SHP77 treated with DMSO at 0.1 percent for 48 hours (cell line): Measurements from ENCODE around the gene ADORA2A.

Experiments
- DNase-seq: peaks from one replicate; lab custom pipeline; 2025; lab: John Stamatoyannopoulos, UW

The ADORA2A gene

DNA sequence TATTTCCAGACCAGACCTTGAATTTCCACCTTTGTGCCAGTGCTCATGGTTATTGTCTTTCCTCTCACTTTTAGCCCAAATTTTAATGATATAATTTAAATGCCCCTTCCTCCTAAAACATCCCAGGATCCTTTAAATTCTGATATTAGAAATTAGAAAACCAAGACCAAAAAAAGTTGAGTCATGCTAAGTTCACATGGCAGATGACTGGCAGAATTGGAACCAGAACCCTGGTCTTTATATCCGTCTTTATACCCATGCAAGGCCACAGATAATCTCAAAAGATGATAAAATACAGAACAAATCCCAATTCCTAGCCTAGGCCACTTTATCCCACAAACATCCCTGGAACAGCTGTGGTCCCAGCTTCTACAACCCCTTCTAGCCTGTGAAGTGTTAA, 26.5 kb downstream of the ADORA2A start:
- DNase-seq = no peak

DNA sequence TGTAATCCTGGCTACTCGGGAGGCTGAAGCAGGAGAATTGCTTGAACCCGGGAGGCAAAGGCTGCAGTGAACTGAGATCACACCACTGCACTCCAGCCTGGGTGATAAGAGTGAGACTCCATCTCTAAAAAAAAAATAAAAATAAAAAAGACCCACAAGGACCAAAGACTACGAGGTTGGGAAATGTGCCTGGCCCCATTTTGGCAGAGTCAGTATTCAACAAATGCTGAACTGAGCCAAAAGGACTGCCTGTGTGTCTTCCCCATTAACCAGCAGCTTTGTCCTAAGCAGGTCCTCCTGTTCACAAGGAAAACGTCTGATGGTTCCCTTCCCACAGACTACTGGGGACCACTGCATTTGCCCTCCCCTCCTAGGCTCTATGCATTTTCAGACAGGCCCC, 27.6 kb downstream of the ADORA2A start:
- no peak for DNase-seq

GRCh38 chr22:24455751-24456426, 28.5 kb downstream of the ADORA2A start:
- no peak for DNase-seq

GRCh38 chr22:24457894-24458420, 30.6 kb downstream of the ADORA2A start:
- DNase-seq = no peak

DNA sequence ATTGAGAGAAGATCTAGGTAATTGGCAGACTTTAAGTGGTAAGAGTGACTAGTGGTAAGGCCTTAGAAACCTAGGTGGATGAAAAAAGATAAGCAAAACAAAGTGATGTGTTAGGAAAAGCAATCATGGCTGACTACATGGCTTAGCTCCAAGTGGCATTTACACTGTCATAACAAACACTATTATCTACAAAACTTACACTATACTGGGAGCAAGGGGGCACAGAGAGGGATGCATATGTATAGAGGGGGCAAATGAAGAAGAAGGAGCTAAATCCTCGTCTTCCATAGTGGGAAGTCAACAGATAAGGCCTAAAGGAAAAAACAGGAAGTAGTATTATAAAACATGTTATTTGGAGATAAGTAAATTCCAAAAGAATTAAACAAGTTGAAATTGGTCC, 32.5 kb downstream of the ADORA2A start:
- DNase-seq = no peak

- no peak for DNase-seq
Measured at GRCh38 chr22:24460418-24461089, 33.2 kb downstream of the ADORA2A start.

- no peak for DNase-seq
Measured at GRCh38 chr22:24463071-24463760, 35.8 kb downstream of the ADORA2A start.

DNA sequence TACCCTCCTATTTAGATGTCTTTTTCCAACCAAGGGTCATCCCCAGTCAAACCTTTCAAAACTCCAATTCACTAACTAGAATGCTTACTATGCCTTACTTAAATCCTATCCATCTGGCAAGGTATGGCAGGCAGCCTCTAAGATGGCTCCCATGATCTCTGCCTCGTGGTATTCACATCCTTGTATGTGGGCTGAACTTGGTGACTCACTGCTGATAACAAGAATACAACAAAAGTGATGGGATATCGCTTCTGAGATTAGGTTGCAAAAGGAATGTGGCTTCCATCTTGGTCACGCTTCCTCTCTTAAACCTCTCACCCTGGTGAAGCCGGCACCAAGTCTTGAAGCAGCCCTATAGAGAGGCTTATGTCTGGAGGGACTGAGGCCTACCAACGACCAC, 38.2 kb downstream of the ADORA2A start:
- DNase-seq = no peak

GRCh38 chr22:24465975-24466374, 38.6 kb downstream of the ADORA2A start:
- no peak for DNase-seq

- DNase-seq = no peak
Measured at GRCh38 chr22:24466716-24467328, 39.4 kb downstream of the ADORA2A start.

DNA sequence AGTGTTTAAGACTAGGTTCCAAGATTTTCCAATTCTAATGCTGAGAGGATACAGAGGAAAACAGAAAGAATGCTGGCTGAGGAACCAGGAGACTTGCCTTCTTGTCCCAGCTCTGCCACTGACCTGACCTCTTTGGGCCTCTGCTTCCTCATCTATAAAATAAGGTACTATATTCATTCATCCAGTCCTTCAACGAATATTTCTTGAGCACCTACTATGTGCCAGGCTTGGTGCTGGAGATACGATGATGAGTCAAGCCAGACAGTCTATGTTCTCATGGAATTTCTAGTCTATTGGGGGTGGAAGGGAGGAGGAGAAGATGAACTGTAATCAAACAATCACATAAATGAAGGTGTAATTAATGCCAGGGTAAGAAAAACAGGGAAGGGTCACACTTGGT, 39.9 kb downstream of the ADORA2A start:
- no peak for DNase-seq

GRCh38 chr22:24471570-24471969, 44.2 kb downstream of the ADORA2A start:
- no peak for DNase-seq

DNA sequence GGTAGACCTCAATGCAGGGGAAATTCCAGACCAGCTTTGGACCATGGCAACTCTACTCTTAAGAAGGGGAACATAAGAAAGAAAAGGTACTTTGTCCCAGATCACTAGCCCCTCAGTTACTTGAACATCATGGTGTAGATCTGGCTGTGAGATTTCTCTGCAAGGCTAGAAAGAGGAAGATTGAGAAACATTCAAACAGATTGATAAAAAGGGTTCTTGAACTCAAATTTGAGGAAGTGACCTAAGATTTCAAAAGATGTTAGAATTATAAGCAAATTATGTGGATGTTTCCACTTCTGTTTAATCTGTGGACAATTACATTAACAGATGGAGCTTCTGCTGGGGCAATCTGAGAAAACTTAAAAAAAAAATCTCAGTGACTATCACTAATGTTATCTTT, 45.9 kb downstream of the ADORA2A start:
- no peak for DNase-seq

DNA sequence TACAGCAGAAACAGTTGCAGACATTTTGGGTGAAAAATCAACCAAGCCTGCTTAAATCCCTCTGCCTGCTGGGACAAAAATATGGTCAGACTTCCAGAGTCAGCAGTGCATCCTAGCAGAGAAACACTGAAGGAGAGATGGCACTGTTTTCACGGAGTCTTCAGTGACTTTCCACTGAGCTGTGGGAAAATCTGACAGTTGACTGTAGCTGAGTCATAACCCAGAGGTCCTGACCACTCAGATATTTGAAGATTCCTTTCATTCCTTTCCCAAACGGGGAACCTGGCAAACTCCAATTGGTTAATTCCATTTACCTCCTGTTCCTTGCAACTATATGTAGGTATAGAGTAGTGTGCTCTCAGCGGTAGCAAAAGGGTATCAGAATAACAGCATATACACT, 46.8 kb downstream of the ADORA2A start:
- DNase-seq = no peak

GRCh38 chr22:24474649-24475255, 47.4 kb downstream of the ADORA2A start:
- DNase-seq = no peak

DNA sequence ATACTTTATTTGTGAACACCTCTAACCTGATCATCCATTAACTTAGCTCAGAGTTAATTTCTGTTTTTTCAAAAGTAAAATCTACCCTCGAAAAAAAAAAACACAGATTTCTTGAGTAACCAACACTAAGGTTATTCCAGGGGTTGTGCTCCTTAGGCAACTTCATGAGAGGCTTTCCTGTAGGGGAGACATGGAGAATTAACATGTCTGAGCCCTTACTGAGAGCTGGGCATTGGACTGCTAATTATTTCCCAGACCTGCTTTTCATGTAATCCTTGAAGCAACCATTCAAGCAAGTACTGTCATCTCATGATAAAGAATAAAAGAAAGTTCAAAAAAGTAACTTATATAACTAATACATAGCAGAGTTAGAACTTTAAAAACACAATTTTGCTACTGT, 54.2 kb downstream of the ADORA2A start:
- no peak for DNase-seq

GRCh38 chr22:24482575-24482974, 55.2 kb downstream of the ADORA2A start:
- no peak for DNase-seq

GRCh38 chr22:24482998-24483397, 55.6 kb downstream of the ADORA2A start:
- DNase-seq = no peak

DNA sequence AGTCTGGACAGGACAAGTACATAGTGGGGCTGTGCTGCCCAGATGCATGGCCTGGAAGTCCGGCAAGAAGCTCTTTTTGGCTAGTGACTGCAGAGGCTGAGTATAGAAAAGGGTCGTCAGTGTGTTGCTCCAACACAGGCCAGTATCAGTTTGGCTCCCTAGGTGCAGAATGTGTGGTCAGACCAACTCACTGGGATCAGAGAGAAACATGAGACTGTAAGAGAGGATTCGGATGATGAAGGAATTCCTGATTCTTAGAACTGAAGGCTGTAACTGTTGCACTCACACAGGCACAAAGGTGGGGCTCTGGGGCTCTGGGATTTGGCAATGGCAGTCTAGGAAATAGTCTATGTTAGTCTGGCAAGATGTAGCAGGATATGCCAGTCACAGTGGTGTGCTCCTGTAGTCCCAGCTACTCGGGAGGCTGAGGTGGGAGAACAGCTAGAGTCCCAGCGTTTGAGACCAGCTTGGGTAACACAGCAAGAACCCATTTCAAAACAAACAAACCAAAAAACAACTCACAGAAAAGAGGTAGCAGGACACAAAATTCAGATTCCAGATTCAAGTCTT, 56.7 kb downstream of the ADORA2A start:
- no peak for DNase-seq

- no peak for DNase-seq
Measured at GRCh38 chr22:24485170-24485569, 57.8 kb downstream of the ADORA2A start.

GRCh38 chr22:24485608-24486007, 58.2 kb downstream of the ADORA2A start:
- DNase-seq = no peak

- DNase-seq = no peak
Measured at GRCh38 chr22:24486501-24486921, 59.1 kb downstream of the ADORA2A start.
